ENCODE results near the gene RAET1E. TPM values are rescaled to one million over a fixed set of nuclear protein-coding genes. Genes with fewer than 3 reads are reported as not detected.
"Not testable (repeated sequence)": the region's sequence is repeated elsewhere in the genome, so short reads cannot be mapped to it uniquely, and the experiment has no call there.

RAET1E gene
- total and polyA plus RNA-seq, 9 donors = 0.35 to 3.4 (median 0.89) TPM

- H3K36me3 ChIP-seq (ENCODE audit: control insufficient read depth, insufficient read depth, low read length); H3K27me3 ChIP-seq (ENCODE audit: control insufficient read depth, insufficient read depth, low read length); DNase-seq; H3K4me3 ChIP-seq (ENCODE audit: low read length); H3K9me3 ChIP-seq (replicated peaks; ENCODE audit: control insufficient read depth, low read depth, low read length); H3K27ac ChIP-seq (ENCODE audit: low read length): not testable (repeated sequence)
- peaks cover 19% of the 10 kb centered on the region for H3K4me1 ChIP-seq (ENCODE audit: control insufficient read depth, insufficient read depth, low read length)
- no CpG with 5 or more reads among the region's 6 CpGs for WGBS (ENCODE audit: insufficient coverage)
Observed at GRCh38 chr6:149891864-149892263, 6.0 kb downstream of the RAET1E start.

- H3K4me1 ChIP-seq (ENCODE audit: control insufficient read depth, insufficient read depth, low read length) = peaks cover 14% of the 10 kb centered on the region
Observed at GRCh38 chr6:149891259-149891658, 6.7 kb downstream of the RAET1E start.

GRCh38 chr6:149890629-149891045 is 7.3 kb downstream of the RAET1E start:
- Histone ChIP-seq H3K27ac (ENCODE audit: low read length) (no peak overlapping the region), H3K36me3 (ENCODE audit: control insufficient read depth, insufficient read depth, low read length) (no peaks in the 10 kb centered on the region), H3K4me3 (ENCODE audit: low read length) (no peak overlapping the region), H3K27me3 (ENCODE audit: control insufficient read depth, insufficient read depth, low read length) (no peaks in the 10 kb centered on the region), H3K9me3 (replicated peaks; ENCODE audit: control insufficient read depth, low read depth, low read length) (no peaks in the 10 kb centered on the region), H3K4me1 (ENCODE audit: control insufficient read depth, insufficient read depth, low read length) (peaks cover 7% of the 10 kb centered on the region)
- WGBS (ENCODE audit: insufficient coverage) = 76% methylated on average over 2 of the region's 6 CpGs
- DNase-seq = no peak

More at GRCh38 chr6:149891259-149891658, 6.7 kb downstream of the RAET1E start:
- Histone ChIP-seq H3K27ac (ENCODE audit: low read length) (no peak overlapping the region), H3K27me3 (ENCODE audit: control insufficient read depth, insufficient read depth, low read length) (no peaks in the 10 kb centered on the region), H3K36me3 (ENCODE audit: control insufficient read depth, insufficient read depth, low read length) (no peaks in the 10 kb centered on the region), H3K9me3 (replicated peaks; ENCODE audit: control insufficient read depth, low read depth, low read length) (no peaks in the 10 kb centered on the region), H3K4me3 (ENCODE audit: low read length) (no peak overlapping the region)
- no peak for DNase-seq
- WGBS (ENCODE audit: insufficient coverage) = 86% methylated on average over 1 of the region's 3 CpGs

GRCh38 chr6:149889326-149889725 is 8.6 kb downstream of the RAET1E start:
- no peaks in the 10 kb centered on the region for H3K27me3 ChIP-seq (ENCODE audit: control insufficient read depth, insufficient read depth, low read length)
- no peaks in the 10 kb centered on the region for H3K36me3 ChIP-seq (ENCODE audit: control insufficient read depth, insufficient read depth, low read length)
- 67% methylated on average over 7 of the region's 7 CpGs for WGBS (ENCODE audit: insufficient coverage)
- no peak for DNase-seq
- H3K4me3 ChIP-seq (ENCODE audit: low read length) = no peak overlapping the region
- H3K9me3 ChIP-seq (replicated peaks; ENCODE audit: control insufficient read depth, low read depth, low read length) = no peaks in the 10 kb centered on the region
- no peaks in the 10 kb centered on the region for H3K4me1 ChIP-seq (ENCODE audit: control insufficient read depth, insufficient read depth, low read length)
- H3K27ac ChIP-seq (ENCODE audit: low read length) = no peak overlapping the region

GRCh38 chr6:149888659-149889058 is 9.3 kb downstream of the RAET1E start:
- no peaks in the 10 kb centered on the region for H3K9me3 ChIP-seq (replicated peaks; ENCODE audit: control insufficient read depth, low read depth, low read length)
- no CpG with 5 or more reads among the region's 1 CpG for WGBS (ENCODE audit: insufficient coverage)
- no peaks in the 10 kb centered on the region for H3K4me1 ChIP-seq (ENCODE audit: control insufficient read depth, insufficient read depth, low read length)
- DNase-seq = no peak
- no peak overlapping the region for H3K4me3 ChIP-seq (ENCODE audit: low read length)
- no peaks in the 10 kb centered on the region for H3K27me3 ChIP-seq (ENCODE audit: control insufficient read depth, insufficient read depth, low read length)
- no peaks in the 10 kb centered on the region for H3K36me3 ChIP-seq (ENCODE audit: control insufficient read depth, insufficient read depth, low read length)
- no peak overlapping the region for H3K27ac ChIP-seq (ENCODE audit: low read length)

GRCh38 chr6:149888093-149888492 is 9.8 kb downstream of the RAET1E start:
- 100% methylated on average over 1 of the region's 9 CpGs for WGBS (ENCODE audit: insufficient coverage)
- Histone ChIP-seq H3K4me1 (ENCODE audit: control insufficient read depth, insufficient read depth, low read length) (no peaks in the 10 kb centered on the region), H3K9me3 (replicated peaks; ENCODE audit: control insufficient read depth, low read depth, low read length) (no peaks in the 10 kb centered on the region), H3K27ac (ENCODE audit: low read length) (no peak overlapping the region), H3K4me3 (ENCODE audit: low read length) (no peak overlapping the region), H3K27me3 (ENCODE audit: control insufficient read depth, insufficient read depth, low read length) (no peaks in the 10 kb centered on the region), H3K36me3 (ENCODE audit: control insufficient read depth, insufficient read depth, low read length) (no peaks in the 10 kb centered on the region)
- no peak for DNase-seq

- Histone ChIP-seq H3K9me3 (replicated peaks; ENCODE audit: control insufficient read depth, low read depth, low read length) (no peaks in the 10 kb centered on the region), H3K36me3 (ENCODE audit: control insufficient read depth, insufficient read depth, low read length) (no peaks in the 10 kb centered on the region), H3K4me1 (ENCODE audit: control insufficient read depth, insufficient read depth, low read length) (no peaks in the 10 kb centered on the region), H3K27me3 (ENCODE audit: control insufficient read depth, insufficient read depth, low read length) (no peaks in the 10 kb centered on the region), H3K27ac (ENCODE audit: low read length) (no peak overlapping the region), H3K4me3 (ENCODE audit: low read length) (no peak overlapping the region)
- DNase-seq = no peak
- 86% methylated on average over 1 of the region's 3 CpGs for WGBS (ENCODE audit: insufficient coverage)
Observed at GRCh38 chr6:149887343-149887742, 10.6 kb downstream of the RAET1E start.

- Histone ChIP-seq H3K27me3 (ENCODE audit: control insufficient read depth, insufficient read depth, low read length) (no peaks in the 10 kb centered on the region), H3K36me3 (ENCODE audit: control insufficient read depth, insufficient read depth, low read length) (no peaks in the 10 kb centered on the region), H3K4me1 (ENCODE audit: control insufficient read depth, insufficient read depth, low read length) (no peaks in the 10 kb centered on the region), H3K9me3 (replicated peaks; ENCODE audit: control insufficient read depth, low read depth, low read length) (no peaks in the 10 kb centered on the region), H3K4me3 (ENCODE audit: low read length) (no peak overlapping the region), H3K27ac (ENCODE audit: low read length) (no peak overlapping the region)
- no peak for DNase-seq
- WGBS (ENCODE audit: insufficient coverage) = 88% methylated on average over 1 of the region's 3 CpGs
Observed at GRCh38 chr6:149885888-149886287, 12.0 kb downstream of the RAET1E start.

GRCh38 chr6:149884617-149885016 is 13.3 kb downstream of the RAET1E start:
- WGBS (ENCODE audit: insufficient coverage) = 69% methylated on average over 6 of the region's 7 CpGs
- no peaks in the 10 kb centered on the region for H3K4me1 ChIP-seq (ENCODE audit: control insufficient read depth, insufficient read depth, low read length)
- no peak overlapping the region for H3K4me3 ChIP-seq (ENCODE audit: low read length)

GRCh38 chr6:149884215-149884614 is 13.7 kb downstream of the RAET1E start:
- no peak overlapping the region for H3K27ac ChIP-seq (ENCODE audit: low read length)
- H3K4me1 ChIP-seq (ENCODE audit: control insufficient read depth, insufficient read depth, low read length) = no peaks in the 10 kb centered on the region
- H3K9me3 ChIP-seq (replicated peaks; ENCODE audit: control insufficient read depth, low read depth, low read length) = no peaks in the 10 kb centered on the region
- WGBS (ENCODE audit: insufficient coverage) = 31% methylated on average over 10 of the region's 11 CpGs
- H3K36me3 ChIP-seq (ENCODE audit: control insufficient read depth, insufficient read depth, low read length) = no peaks in the 10 kb centered on the region
- H3K27me3 ChIP-seq (ENCODE audit: control insufficient read depth, insufficient read depth, low read length) = no peaks in the 10 kb centered on the region
- DNase-seq = no peak
- H3K4me3 ChIP-seq (ENCODE audit: low read length) = no peak overlapping the region

More at GRCh38 chr6:149884617-149885016, 13.3 kb downstream of the RAET1E start:
- Histone ChIP-seq H3K36me3 (ENCODE audit: control insufficient read depth, insufficient read depth, low read length) (no peaks in the 10 kb centered on the region), H3K9me3 (replicated peaks; ENCODE audit: control insufficient read depth, low read depth, low read length) (no peaks in the 10 kb centered on the region), H3K27me3 (ENCODE audit: control insufficient read depth, insufficient read depth, low read length) (no peaks in the 10 kb centered on the region), H3K27ac (ENCODE audit: low read length) (no peak overlapping the region)
- DNase-seq = no peak

- DNase-seq = no peak
- WGBS (ENCODE audit: insufficient coverage) = no CpG with 5 or more reads among the region's 2 CpGs
- Histone ChIP-seq H3K4me3 (ENCODE audit: low read length) (no peak overlapping the region), H3K4me1 (ENCODE audit: control insufficient read depth, insufficient read depth, low read length) (no peaks in the 10 kb centered on the region), H3K9me3 (replicated peaks; ENCODE audit: control insufficient read depth, low read depth, low read length) (no peaks in the 10 kb centered on the region), H3K36me3 (ENCODE audit: control insufficient read depth, insufficient read depth, low read length) (no peaks in the 10 kb centered on the region), H3K27me3 (ENCODE audit: control insufficient read depth, insufficient read depth, low read length) (peaks cover 3% of the 10 kb centered on the region), H3K27ac (ENCODE audit: low read length) (no peak overlapping the region)
Observed at GRCh38 chr6:149881860-149882259, 16.1 kb downstream of the RAET1E start.

All from muscle of leg (tissue), 11 donors.